ENCODE results near the gene MRPL52.

Gene MRPL52

DNA sequence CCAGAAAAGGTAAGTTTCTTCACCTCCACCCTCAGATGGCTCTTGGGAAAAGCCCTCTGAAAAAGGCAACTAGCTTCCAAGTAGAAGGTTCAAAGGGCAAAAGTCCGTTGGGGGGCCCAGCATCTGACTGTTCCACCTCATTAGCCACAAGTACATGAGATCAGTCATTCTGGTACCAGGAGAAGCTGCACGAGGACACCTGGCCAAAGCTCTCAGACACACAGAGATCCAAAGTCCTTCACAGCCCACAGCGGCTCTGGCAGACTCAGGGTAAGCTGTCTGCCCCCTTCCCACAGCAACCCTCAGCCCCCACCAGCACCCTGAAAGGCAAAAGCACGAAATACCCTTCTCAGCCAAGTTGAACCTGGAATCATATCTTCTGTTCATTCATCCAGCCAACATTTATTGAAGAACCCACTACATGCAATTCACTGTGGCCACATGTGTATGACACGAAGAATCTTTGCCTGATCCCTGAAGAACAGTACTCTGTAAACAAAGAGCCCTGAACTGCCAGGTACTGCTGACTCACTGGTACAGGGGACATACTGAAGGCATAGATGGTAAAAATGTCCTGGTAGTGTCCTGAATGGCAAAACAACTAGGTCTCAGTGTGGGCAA lies 33.5 kb upstream of the MRPL52 start:
- Histone ChIP-seq H4K20me1 (ENCODE audit: control insufficient read depth, insufficient read depth, low read depth, low read length) (no peaks in the 10 kb centered on the region), H3K9me2 (replicated peaks; ENCODE audit: control insufficient read depth, low read length) (no peaks in the 10 kb centered on the region), H3K36me3 (ENCODE audit: control insufficient read depth, low read length) (peaks cover 62% of the 10 kb centered on the region), H3K9me3 (ENCODE audit: control insufficient read depth, insufficient read depth, low read length) (no peaks in the 10 kb centered on the region), H3K4me2 (ENCODE audit: low read length) (peak overlapping the region; percentile 64), H3K4me3 (ENCODE audit: low read length) (peak overlapping the region; percentile 60), H3K27me3 (ENCODE audit: control insufficient read depth, low read length) (no peaks in the 10 kb centered on the region), H3K4me1 (ENCODE audit: control insufficient read depth, low read length) (peaks cover 96% of the 10 kb centered on the region), H3F3A (ENCODE audit: control insufficient read depth, insufficient read depth) (peaks cover 23% of the 10 kb centered on the region), H3K27ac (ENCODE audit: low read depth, low read length) (peak overlapping the region; percentile 100), H3K79me2 (ENCODE audit: control insufficient read depth, low read length) (peaks cover 91% of the 10 kb centered on the region)
- TF ChIP-seq EZH2phosphoT487 (IDR thresholded peaks at IDR 0.05; ENCODE audit: borderline replicate concordance, low read length): no peak
- TF ChIP-seq, protein P1, sequence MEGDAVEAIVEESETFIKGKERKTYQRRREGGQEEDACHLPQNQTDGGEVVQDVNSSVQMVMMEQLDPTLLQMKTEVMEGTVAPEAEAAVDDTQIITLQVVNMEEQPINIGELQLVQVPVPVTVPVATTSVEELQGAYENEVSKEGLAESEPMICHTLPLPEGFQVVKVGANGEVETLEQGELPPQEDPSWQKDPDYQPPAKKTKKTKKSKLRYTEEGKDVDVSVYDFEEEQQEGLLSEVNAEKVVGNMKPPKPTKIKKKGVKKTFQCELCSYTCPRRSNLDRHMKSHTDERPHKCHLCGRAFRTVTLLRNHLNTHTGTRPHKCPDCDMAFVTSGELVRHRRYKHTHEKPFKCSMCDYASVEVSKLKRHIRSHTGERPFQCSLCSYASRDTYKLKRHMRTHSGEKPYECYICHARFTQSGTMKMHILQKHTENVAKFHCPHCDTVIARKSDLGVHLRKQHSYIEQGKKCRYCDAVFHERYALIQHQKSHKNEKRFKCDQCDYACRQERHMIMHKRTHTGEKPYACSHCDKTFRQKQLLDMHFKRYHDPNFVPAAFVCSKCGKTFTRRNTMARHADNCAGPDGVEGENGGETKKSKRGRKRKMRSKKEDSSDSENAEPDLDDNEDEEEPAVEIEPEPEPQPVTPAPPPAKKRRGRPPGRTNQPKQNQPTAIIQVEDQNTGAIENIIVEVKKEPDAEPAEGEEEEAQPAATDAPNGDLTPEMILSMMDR (IDR thresholded peaks at IDR 0.05; ENCODE audit: low read depth, low read length, poor library complexity, severe bottlenecking): no peak

DNA sequence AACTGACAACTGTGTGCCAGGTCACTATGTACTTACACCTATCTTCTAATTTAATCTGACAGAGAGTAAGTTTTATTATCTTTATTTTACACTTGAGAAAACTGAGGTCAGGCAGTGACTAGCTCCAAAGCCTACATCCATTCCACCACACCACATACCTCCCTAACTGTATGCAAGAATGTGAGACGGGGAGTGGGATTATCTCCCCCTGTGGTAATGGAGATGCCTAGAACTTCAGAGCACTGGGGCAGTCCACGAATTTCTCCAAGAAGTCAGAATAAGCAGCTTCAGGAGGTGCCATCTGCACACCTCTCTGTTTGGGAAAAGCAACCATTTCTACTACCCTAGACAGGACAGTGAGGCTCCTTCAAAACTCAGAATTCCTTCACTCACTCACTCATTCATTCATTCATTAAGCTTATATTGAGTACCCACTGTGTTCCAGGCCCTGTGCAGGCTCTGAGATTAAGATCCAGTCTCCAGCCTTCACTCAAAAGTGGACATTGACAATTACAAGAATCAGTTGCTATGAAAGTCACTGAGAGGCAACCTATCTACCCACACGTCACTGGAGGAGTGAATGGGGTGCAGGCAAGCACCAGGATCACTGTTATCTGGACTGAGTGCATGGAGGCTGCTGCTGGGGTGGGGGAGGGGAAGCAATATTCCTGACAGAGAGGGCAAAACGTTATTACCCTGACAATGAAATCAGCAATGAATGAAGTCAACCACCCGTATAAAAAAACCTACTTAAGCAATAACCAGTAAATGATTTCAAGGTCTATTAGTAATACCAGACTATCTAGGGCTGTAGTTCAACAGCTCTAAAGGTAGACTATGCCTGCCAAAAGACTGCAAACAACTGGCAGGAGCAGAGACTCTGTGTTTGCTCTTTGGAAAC lies 32.4 kb upstream of the MRPL52 start:
- Histone ChIP-seq H4K20me1 (ENCODE audit: control insufficient read depth, insufficient read depth, low read depth, low read length) (no peaks in the 10 kb centered on the region), H3K27me3 (ENCODE audit: control insufficient read depth, low read length) (no peaks in the 10 kb centered on the region), H3K9me2 (replicated peaks; ENCODE audit: control insufficient read depth, low read length) (no peaks in the 10 kb centered on the region), H3K4me2 (ENCODE audit: low read length) (peak overlapping the region; percentile 64), H3K36me3 (ENCODE audit: control insufficient read depth, low read length) (peaks cover 63% of the 10 kb centered on the region), H3K4me3 (ENCODE audit: low read length) (peak overlapping the region; percentile 60), H3K9me3 (ENCODE audit: control insufficient read depth, insufficient read depth, low read length) (no peaks in the 10 kb centered on the region), H3K79me2 (ENCODE audit: control insufficient read depth, low read length) (peaks cover 93% of the 10 kb centered on the region), H3K4me1 (ENCODE audit: control insufficient read depth, low read length) (peaks cover 96% of the 10 kb centered on the region), H3F3A (ENCODE audit: control insufficient read depth, insufficient read depth) (peaks cover 19% of the 10 kb centered on the region), H3K27ac (ENCODE audit: low read depth, low read length) (peak overlapping the region; percentile 100)
- TF ChIP-seq, protein P1 (IDR thresholded peaks at IDR 0.05; ENCODE audit: low read depth, low read length, poor library complexity, severe bottlenecking): no peak
- no peak for TF ChIP-seq EZH2phosphoT487 (IDR thresholded peaks at IDR 0.05; ENCODE audit: borderline replicate concordance, low read length)

DNA sequence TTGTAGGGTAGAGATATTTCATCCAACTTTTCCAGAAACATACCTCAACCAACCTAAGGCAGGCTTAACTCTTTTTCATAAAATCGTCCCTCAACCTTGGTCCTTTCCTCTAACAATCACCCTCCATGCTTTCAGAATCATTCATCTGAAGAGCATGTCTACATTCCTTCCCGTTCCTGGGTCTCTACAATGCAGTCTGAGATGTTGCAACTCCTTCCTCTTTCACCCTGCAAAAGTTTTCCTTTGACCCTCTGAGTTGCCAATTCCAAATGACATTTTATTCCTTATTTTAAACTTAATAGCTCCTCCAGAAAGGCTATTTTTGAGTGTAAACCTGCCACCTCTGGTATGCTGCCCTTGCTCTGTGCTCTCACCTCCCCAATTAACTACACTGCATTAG lies 31.2 kb upstream of the MRPL52 start:
- Histone ChIP-seq H3K9me3 (ENCODE audit: control insufficient read depth, insufficient read depth, low read length) (no peaks in the 10 kb centered on the region), H3K27ac (ENCODE audit: low read depth, low read length) (peak overlapping the region; percentile 100), H3K36me3 (ENCODE audit: control insufficient read depth, low read length) (peaks cover 69% of the 10 kb centered on the region), H4K20me1 (ENCODE audit: control insufficient read depth, insufficient read depth, low read depth, low read length) (no peaks in the 10 kb centered on the region), H3K4me2 (ENCODE audit: low read length) (peak overlapping the region; percentile 64), H3K4me1 (ENCODE audit: control insufficient read depth, low read length) (peaks cover 99% of the 10 kb centered on the region), H3K79me2 (ENCODE audit: control insufficient read depth, low read length) (peaks cover 93% of the 10 kb centered on the region), H3F3A (ENCODE audit: control insufficient read depth, insufficient read depth) (peaks cover 20% of the 10 kb centered on the region), H3K9me2 (replicated peaks; ENCODE audit: control insufficient read depth, low read length) (no peaks in the 10 kb centered on the region), H3K4me3 (ENCODE audit: low read length) (peak overlapping the region; percentile 60), H3K27me3 (ENCODE audit: control insufficient read depth, low read length) (no peaks in the 10 kb centered on the region)
- TF ChIP-seq, protein P1 (IDR thresholded peaks at IDR 0.05; ENCODE audit: low read depth, low read length, poor library complexity, severe bottlenecking): no peak
- TF ChIP-seq EZH2phosphoT487 (IDR thresholded peaks at IDR 0.05; ENCODE audit: borderline replicate concordance, low read length): no peak
